Breast epithelium (tissue), 3 donors: ENCODE results near the gene CCL3.

Source experiments
- CTCF ChIP-seq, 3 donors: fragments of 450-650 bp; IDR thresholded peaks; one replicate each; pipeline ENCODE4 v1.5.1; 2016 to 2017; ENCODE audit warnings: antibody characterized with exemption in 3 of 3, mild to moderate bottlenecking in 3 of 3, moderate library complexity in 3 of 3
- POLR2A ChIP-seq: fragments of 450-650 bp; IDR thresholded peaks from one replicate; pipeline ENCODE4 v1.6.1; 2016; ENCODE audit warnings: antibody characterized with exemption, mild to moderate bottlenecking, moderate library complexity
- POLR2AphosphoS5 ChIP-seq, 3 donors: sonication (generic); formaldehyde crosslinking; IDR thresholded peaks; one replicate each; pipeline ENCODE4 v1.6.1; 2017; ENCODE audit warnings: antibody characterized with exemption in 3 of 3

GRCh38 chr17:36111068-36111490 lies 21.1 kb upstream of the CCL3 start:
- TF ChIP-seq POLR2A (no peak), CTCF (IDR thresholded peaks at IDR 0.05) (no peak), POLR2AphosphoS5 (IDR thresholded peaks at IDR 0.05) (no peak)
